Measurements from ENCODE around the gene SORL1.
"Not testable (repeated sequence)": the region's sequence is repeated elsewhere in the genome, so short reads cannot be mapped to it uniquely, and the experiment has no call there.

SORL1 gene, protein sequence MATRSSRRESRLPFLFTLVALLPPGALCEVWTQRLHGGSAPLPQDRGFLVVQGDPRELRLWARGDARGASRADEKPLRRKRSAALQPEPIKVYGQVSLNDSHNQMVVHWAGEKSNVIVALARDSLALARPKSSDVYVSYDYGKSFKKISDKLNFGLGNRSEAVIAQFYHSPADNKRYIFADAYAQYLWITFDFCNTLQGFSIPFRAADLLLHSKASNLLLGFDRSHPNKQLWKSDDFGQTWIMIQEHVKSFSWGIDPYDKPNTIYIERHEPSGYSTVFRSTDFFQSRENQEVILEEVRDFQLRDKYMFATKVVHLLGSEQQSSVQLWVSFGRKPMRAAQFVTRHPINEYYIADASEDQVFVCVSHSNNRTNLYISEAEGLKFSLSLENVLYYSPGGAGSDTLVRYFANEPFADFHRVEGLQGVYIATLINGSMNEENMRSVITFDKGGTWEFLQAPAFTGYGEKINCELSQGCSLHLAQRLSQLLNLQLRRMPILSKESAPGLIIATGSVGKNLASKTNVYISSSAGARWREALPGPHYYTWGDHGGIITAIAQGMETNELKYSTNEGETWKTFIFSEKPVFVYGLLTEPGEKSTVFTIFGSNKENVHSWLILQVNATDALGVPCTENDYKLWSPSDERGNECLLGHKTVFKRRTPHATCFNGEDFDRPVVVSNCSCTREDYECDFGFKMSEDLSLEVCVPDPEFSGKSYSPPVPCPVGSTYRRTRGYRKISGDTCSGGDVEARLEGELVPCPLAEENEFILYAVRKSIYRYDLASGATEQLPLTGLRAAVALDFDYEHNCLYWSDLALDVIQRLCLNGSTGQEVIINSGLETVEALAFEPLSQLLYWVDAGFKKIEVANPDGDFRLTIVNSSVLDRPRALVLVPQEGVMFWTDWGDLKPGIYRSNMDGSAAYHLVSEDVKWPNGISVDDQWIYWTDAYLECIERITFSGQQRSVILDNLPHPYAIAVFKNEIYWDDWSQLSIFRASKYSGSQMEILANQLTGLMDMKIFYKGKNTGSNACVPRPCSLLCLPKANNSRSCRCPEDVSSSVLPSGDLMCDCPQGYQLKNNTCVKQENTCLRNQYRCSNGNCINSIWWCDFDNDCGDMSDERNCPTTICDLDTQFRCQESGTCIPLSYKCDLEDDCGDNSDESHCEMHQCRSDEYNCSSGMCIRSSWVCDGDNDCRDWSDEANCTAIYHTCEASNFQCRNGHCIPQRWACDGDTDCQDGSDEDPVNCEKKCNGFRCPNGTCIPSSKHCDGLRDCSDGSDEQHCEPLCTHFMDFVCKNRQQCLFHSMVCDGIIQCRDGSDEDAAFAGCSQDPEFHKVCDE (N-terminal part only)

DNA sequence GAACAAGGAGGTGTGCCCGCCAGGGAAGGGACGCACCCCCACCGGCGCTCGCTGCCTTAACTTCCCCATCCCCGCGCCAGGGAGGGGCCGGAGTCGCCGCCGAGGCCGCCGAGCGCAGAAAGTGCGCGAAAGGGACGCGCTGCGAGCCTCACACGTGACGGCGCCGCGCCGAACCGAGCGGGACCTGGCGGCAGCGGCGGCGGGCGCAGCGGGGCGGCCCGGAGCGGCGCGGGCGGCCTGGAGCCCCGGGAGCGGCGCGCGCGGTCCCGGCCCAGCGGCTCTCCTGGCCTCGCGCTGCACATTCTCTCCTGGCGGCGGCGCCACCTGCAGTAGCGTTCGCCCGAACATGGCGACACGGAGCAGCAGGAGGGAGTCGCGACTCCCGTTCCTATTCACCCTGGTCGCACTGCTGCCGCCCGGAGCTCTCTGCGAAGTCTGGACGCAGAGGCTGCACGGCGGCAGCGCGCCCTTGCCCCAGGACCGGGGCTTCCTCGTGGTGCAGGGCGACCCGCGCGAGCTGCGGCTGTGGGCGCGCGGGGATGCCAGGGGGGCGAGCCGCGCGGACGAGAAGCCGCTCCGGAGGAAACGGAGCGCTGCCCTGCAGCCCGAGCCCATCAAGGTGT, at the start of gene SORL1:
TSS of gene SORL1 (plus strand) at position 329 of the 623 bp plus-strand sequence. CDS start at position 347, 18 bp downstream.
- DNase-seq = no peak

DNA sequence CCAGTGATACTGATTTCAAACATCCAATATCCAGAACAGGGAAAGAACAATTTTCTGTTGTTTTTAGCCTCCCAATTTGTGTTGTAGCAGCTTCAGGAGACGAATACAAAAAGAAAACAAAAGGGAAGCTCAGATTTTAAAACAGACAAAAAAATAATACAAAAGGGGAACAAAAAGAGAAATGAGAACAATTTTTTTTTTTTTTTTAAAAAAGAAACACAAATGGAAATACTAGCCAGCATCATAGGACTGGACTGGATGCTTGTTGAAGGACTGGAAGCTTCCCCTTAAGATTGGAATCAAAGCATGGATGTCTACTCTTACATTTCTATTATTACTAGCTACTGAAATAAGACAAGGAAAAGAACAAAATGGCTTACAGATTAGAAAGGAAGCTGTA, 46.5 kb upstream of the SORL1 start:
- DNase-seq = no peak

DNA sequence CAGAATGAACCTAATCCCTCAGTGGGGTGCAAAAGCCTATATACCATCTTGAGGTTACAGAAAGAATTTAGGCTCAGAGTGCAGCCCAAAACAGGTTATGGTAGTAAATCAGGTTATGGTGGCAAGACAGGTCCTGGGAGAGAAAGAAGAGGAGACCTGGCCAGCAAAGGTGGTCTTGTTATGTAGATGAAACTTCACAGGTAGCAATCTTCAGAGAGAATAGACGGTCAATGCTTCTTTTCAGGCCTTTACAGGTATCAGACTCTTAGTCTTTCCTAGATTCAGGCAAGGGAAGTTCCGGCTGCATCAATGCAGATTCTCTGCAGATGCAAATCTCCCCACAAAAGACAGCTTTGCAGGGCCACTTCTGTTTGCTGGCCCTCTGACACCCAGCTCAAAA, 45.8 kb upstream of the SORL1 start:
- no peak for DNase-seq

DNA sequence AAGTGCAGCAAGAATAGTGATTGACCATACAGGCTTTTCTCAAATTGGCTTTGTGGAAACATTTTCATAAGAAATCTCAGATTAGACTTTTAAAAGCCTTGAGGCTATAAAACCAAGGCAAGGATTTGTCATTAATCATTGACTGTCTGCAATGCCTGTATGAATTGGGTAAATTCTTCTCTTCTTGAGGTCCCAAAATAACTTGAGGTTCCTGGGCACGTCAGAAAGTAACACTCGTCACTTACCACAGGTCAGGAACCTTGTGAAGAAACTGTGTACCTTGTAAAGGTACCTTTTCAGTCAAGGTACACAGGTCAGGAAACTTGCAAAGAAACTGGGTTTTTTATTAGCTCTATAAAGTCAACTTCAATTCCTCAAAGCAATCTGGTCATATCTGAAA, 43.3 kb upstream of the SORL1 start:
- no peak for DNase-seq

DNA sequence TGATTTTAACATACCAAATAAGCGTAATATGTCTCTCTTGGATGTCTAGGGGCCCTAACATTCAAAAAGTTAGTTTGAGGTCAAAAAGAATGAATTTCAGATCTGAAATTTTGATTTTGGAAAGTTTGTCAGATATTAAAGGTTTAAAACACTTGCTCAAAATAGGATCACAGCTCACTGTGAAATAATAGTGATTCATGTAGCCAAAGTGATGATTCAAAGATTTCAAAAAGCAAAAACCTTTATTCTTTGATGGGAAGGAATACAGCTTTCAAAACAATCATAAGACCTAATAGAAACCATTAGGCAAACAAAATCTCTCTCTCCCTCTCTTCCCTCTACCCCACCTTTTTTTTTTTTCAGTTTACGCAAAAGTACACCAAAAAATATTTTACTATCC, 42.1 kb upstream of the SORL1 start:
- not testable (repeated sequence) for DNase-seq

DNA sequence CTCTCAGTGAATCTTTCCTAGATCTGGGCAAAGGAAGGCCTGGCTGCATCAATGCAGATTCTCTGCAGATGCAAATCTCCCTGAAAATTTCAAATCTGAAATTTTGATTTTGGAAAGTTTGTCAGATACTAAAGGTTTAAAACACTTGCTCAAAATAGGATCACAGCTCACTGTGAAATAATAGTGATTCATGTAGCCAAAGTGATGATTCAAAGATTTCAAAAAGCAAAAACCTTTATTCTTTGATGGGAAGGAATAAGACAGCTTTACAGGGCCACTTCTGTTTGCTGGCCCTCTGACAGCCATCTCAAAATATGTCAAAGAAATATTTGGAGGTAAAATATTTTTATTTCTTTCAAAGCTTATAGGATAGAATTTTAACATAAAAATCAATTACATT, 40.8 kb upstream of the SORL1 start:
- not testable (repeated sequence) for DNase-seq

DNA sequence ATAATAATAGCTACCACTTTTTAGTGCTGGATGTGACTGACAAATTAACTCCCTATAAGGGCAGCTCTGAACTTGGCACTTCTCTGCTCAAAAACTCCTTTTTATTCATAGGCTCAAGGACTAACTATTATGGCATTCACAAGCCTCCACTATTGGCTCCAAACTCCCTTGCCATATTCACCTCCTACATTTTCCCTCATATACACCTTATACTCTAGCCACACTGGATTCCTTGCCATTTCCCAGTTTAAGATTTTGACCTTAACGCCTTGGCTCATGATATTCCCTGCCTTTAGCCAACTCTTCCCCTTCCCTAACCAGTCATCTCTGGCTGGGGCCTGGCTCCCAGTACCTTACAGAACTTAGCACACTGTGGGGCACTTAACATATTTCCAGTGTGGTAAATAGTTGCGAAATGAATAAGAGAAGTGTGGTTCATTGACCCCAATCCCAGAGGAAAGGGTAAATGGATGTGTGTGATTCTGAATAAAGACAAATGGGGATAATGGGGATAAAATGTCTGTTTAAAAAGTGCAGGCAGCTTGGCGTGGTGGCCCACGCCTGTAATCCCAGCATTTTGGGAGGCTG, 40.0 kb upstream of the SORL1 start:
- no peak for DNase-seq

DNA sequence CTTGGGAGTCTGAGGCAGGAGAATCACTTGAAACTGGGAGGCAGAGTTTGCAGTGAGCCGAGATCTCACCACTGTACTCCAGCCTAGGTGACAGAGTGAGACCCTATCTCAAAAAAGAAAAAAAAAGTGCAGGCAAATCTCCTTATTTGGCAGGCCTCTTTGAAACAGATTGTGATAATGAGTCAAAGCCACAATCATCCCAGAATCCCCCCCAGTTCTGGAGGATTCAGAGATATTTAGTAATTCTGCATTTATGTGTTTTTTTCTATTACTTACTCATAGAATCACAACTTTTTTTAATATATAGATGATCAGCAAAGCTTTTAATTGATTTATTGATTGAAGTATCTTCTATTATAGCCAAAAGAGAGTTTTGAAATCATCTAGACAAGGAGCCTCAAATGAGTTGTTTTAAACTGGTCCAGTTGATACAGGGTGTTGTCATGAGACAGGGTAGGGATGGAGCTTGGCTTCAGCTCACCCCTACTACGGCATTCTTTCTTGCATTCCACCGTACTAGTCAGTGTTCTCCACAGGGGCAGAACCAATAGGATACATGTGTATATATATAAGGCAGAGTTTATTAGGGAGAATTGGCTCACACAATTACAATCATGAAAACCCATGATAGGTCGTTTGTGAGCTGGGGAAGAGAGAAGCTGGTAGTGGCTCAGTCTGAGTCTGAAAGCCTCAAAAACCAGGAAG, 39.3 kb upstream of the SORL1 start:
- no peak for DNase-seq

DNA sequence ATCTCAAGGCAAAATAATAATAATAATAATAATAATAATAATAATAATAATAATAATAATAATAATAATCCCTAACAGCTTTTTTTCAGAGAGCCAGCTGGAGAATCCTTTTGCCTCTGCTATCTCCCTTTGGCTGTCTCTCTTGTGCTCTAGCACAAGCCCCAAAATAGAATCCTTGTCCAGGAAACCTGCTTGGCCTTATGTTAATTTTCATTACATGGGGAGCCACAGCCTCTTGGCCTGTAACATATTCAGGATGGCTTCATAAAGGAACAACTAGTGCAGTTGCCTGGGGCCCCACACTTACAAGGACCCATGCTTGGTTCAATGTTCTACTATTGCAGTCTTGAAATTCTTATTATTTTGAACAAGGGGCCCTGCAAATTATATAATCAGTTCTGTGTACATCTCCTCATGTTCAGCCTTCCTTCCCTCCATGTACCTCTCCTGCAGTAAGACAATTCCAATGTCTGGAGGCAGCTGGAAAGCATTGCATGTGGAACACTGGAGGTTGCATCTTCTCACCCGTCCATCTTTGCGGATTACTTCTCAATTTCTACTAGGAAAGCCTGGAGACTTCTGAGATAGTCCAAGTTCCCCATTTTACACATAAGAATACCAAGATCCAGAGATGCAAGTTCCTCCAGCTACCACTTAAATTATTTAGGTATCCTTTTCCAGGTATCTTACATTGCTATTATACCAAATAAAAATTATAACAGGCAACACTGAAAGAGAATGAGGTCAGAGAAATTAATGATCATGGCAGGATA, 37.8 kb upstream of the SORL1 start:
- DNase-seq = no peak

DNA sequence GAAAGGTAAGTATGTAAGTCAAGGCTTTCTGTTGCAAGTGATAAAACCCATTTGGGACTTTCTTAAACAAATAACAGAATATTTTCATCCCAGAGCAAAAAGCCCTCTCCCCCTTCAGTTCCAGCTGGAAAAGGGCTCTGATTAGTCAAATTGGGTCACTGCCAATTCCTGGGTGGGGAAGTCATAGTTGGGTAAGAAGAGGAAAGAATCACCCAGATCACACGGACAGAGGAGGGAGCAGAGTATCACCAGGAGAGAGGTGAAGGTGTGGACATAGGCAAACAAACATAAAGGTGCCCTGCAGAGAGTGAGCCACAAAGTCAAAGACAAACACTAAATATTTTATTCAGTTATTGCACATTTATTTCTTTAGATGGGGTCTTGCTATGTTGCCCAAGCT, 36.3 kb upstream of the SORL1 start:
- DNase-seq = no peak

DNA sequence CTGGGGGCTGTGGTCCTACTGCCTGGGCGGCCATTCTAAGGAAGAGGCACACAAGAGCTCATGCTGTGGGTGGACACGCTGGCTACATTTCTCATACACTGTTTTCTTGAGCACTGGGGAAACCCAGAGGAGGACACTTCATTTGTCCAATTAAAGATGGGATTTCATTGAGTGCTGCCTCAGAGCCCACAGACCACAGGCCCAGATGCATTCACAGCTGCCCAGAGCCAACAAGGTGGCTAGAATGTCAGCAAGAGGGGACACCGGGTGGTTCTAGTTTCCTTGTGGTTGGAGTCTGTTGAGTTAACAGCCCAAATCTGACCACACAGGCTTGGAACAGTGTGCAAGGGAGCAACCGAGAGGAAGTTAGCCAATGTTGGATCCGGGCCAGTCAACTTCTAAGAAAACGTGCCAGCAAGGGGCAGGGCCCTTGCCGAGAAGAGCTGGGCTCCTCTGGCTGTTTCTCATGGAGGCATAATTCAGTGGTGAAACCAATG, 35.0 kb upstream of the SORL1 start:
- peak; percentile 24 for DNase-seq

DNA sequence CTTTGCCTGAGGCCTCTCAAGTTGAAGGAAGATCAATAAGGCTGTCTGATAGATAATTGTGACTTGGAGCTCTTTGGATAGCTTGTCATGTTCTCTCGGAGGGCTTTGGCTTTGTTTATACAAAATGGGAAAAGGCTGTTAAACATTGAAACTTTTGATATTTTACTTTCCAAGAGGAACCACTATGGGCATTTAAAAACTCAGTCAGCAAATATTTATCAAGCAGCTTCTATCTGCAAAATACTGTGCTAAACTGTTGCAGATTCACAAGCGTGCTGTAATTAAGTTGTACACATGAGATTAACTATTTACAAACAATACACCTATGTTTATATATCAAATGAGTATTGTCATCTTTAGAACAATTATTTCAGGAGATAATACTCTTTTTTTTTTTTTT, 34.5 kb upstream of the SORL1 start:
- no peak for DNase-seq

DNA sequence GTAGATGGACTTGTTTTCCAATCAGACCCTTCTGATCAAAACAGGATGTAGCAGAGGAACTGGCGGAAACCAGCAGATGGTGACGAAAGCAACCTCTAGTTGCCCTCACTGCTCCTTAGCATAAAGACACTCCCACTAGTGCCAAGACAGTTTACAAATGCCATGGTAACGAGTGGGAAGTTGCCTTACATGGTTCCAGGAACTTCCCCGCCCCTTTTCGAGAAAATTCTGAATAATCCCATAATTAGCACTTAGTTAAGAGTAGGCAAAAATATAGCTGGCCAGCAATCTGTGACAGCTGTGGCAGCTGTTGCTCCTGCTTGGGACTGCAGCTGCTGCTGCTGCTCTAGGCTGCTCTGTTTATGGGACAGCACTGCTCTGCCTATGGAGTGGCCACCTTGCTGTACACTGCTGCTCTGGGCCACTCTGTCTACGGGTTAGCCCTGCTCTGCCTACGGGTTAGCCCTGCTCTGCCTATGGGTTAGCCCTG, 33.4 kb upstream of the SORL1 start:
- DNase-seq = no peak

DNA sequence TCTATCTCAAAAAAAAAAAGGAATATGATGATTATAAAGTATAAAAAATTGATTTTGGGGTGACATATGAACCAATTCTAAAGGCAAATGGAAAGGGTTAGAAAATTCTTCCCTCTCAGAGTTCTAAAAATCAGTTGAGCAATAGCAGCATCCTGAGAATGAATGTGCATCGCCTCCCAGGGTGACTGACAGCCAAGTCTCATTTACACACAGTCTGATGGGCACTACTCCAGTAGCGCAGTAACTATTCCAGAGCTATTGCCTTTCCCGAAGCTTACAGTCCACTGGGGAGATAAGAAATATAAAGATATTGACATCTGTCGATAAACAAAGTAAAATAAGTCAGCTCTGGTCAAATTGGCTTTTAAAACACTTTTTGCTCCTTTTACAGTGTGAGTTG, 32.3 kb upstream of the SORL1 start:
- DNase-seq = no peak

DNA sequence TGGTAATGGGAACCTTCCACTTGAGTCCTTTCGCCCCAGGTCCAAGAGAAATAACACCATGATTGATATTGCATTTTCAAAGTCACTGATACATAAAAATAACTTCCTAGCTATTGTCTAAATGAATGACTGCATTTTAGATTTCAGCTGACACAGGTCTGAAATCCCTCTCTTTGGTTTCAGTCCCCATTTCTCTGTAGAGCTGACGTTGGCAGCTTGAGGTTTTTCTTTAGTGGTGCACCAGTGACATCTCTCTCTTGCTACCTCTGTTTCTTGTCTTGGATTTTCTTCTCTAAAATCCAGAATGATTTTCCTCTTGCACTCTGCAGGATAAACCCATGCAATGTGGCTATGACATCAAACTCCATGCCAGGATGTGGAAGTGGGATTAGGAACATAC, 31.7 kb upstream of the SORL1 start:
- DNase-seq = no peak

DNA sequence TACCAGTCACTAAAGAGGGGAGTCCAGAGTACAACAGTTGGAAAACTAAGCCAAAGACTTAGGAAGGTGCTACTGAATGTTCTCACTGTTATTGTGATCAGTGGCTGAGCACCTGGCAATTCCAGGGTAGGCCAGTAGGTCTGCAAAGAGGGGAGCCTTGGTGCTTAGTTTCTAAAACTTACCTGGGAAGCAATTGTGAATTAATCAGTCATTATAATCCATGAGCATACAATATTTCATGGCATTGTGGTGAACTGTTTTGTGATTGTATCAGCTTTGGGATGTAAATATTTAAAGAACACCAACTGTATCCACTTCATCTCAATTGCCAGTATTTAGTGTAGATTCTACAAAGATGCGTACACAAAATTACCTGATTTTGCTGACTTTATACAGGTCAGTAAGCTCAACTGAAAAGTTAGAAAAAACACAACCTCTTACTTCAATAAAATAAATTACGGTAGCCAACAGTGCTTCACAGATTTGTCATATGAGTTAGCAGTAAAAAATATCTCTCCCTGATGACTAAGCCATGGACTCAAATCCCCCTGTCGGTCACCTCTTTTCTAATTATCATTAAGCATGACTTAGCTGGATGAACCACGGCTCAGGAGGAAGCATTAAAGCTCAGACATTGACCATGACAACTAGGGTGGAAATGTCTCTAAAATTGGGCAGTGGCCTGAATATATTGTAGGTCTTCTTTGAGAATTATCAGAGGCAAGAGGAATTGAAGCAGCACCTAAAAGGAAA, 30.8 kb upstream of the SORL1 start:
- no peak for DNase-seq

DNA sequence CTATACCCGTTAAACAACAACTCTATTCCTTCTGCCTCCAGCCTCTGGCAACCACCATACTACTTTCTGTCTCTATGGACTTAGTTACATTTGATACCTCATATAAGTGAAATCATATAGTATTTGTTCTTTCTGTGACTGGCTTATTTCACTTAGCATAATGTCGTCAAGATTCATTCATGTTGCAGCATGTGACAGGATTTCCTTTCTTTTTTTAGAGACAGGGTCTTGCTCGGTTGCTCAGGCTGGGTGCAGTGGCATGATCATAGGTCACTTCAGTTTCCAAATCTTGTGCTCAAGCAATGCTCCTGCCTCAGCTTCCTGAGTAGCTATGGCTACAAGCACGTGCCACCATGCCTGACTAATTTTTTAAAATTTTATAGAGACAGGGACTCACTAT, 29.4 kb upstream of the SORL1 start:
- no peak for DNase-seq

DNA sequence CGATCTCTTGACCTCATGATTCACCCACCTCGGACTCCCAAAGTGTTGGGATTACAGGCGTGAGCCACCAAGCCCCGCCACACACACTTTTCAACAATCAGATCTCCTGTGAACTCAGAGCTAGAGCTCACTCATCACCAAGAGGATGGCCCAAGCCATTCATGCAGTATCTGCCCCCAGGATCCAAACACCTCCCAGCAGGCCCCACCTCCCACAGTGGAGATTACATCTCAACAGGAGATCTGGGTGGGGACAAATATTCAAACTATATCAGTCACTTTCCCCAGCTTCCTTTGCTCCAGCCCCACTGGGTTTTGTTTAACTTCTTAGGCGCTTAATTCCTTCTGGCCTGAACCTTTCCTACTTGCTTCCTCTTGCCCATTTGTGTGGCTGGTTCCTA, 26.3 kb upstream of the SORL1 start:
- no peak for DNase-seq

Data from GOT3 (cell line).